Measurements from ENCODE around the gene CBX3.
"Not testable (repeated sequence)": the region's sequence is repeated elsewhere in the genome, so short reads cannot be mapped to it uniquely, and the experiment has no call there.

CBX3 gene

GRCh38 chr7:26192485-26193087 is 9.0 kb upstream of the CBX3 start:
- in situ Hi-C loops (cut with HindIII; ENCODE audit: low sequenced_read_pairs) = no loop called here
- DNase-seq (ENCODE audit: low read depth) = no peak
- no peak for TF ChIP-seq CTCF (IDR thresholded peaks at IDR 0.05; ENCODE audit: low read depth, low read length, missing control alignments)
- H3K4me3 ChIP-seq (ENCODE audit: low read depth, low read length) = no peak overlapping the region

GRCh38 chr7:26193432-26194207 is 7.9 kb upstream of the CBX3 start:
- no peak for TF ChIP-seq CTCF (IDR thresholded peaks at IDR 0.05; ENCODE audit: low read depth, low read length, missing control alignments)
- in situ Hi-C loops (cut with HindIII; ENCODE audit: low sequenced_read_pairs) = no loop called here
- DNase-seq (ENCODE audit: low read depth) = no peak
- H3K4me3 ChIP-seq (ENCODE audit: low read depth, low read length) = no peak overlapping the region

GRCh38 chr7:26194764-26195163 is 6.8 kb upstream of the CBX3 start:
- H3K4me3 ChIP-seq (ENCODE audit: low read depth, low read length); DNase-seq (ENCODE audit: low read depth): not testable (repeated sequence)
- in situ Hi-C loops (cut with HindIII; ENCODE audit: low sequenced_read_pairs) = loop anchor here (5.0 kb wide), 1 partner anchor 102 kb away; no protein-coding TSS in a partner anchor

- no peak overlapping the region for H3K4me3 ChIP-seq (ENCODE audit: low read depth, low read length)
- DNase-seq (ENCODE audit: low read depth) = no peak
Observed at GRCh38 chr7:26195182-26195581, 6.4 kb upstream of the CBX3 start.

GRCh38 chr7:26195867-26196657 is 5.5 kb upstream of the CBX3 start:
- no peak for TF ChIP-seq CTCF (IDR thresholded peaks at IDR 0.05; ENCODE audit: low read depth, low read length, missing control alignments)
- in situ Hi-C loops (cut with HindIII; ENCODE audit: low sequenced_read_pairs) = loop anchor here (5.0 kb wide), 1 partner anchor 104 kb away; no protein-coding TSS in a partner anchor

More at GRCh38 chr7:26195182-26195581, 6.4 kb upstream of the CBX3 start:
- in situ Hi-C loops (cut with HindIII; ENCODE audit: low sequenced_read_pairs) = loop anchor here (5.0 kb wide), 1 partner anchor 103 kb away; no protein-coding TSS in a partner anchor
- TF ChIP-seq CTCF (IDR thresholded peaks at IDR 0.05; ENCODE audit: low read depth, low read length, missing control alignments) = no peak

GRCh38 chr7:26197153-26198115 is 4.1 kb upstream of the CBX3 start:
- in situ Hi-C loops (cut with HindIII; ENCODE audit: low sequenced_read_pairs) = loop anchor here (5.0 kb wide), 1 partner anchor 105 kb away; no protein-coding TSS in a partner anchor
- peak overlapping the region; percentile 100 for H3K4me3 ChIP-seq (ENCODE audit: low read depth, low read length)
- TF ChIP-seq CTCF (IDR thresholded peaks at IDR 0.05; ENCODE audit: low read depth, low read length, missing control alignments) = no peak
- DNase-seq (ENCODE audit: low read depth) = no peak

More at GRCh38 chr7:26195867-26196657, 5.5 kb upstream of the CBX3 start:
- no peak for DNase-seq (ENCODE audit: low read depth)
- H3K4me3 ChIP-seq (ENCODE audit: low read depth, low read length) = no peak overlapping the region

Measured in astrocyte of the cerebellum (primary cell).